ENCODE measurements around the gene CUX1.

DNA sequence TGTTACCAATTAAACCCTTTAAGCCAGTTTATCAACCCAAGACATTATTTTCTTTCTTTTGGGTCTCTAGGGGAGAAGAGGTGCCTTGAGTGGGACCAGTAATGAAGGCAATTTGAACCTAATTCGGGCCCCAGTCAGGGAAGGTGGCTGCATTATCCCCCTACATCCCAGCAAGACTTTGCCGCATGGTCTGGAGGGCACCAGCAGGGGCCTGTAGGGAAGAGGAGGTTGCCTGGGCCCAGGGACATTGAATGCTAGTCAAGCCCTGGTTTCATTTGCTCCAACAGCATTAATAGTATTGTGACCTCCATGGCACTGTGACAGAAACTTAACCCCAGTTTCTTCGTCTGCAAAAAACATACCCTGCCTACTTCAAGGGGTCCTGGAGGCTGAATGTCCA, 108.8 kb downstream of the CUX1 start:
- TF ChIP-seq, protein P1, sequence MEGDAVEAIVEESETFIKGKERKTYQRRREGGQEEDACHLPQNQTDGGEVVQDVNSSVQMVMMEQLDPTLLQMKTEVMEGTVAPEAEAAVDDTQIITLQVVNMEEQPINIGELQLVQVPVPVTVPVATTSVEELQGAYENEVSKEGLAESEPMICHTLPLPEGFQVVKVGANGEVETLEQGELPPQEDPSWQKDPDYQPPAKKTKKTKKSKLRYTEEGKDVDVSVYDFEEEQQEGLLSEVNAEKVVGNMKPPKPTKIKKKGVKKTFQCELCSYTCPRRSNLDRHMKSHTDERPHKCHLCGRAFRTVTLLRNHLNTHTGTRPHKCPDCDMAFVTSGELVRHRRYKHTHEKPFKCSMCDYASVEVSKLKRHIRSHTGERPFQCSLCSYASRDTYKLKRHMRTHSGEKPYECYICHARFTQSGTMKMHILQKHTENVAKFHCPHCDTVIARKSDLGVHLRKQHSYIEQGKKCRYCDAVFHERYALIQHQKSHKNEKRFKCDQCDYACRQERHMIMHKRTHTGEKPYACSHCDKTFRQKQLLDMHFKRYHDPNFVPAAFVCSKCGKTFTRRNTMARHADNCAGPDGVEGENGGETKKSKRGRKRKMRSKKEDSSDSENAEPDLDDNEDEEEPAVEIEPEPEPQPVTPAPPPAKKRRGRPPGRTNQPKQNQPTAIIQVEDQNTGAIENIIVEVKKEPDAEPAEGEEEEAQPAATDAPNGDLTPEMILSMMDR (conservative IDR thresholded peaks at IDR 0.05 in 1 of 2, IDR thresholded peaks at IDR 0.05 in 1 of 2; ENCODE audit: low read depth in 1 of 2, low read length in 2 of 2) = no peak
- no peak for TF ChIP-seq EZH2 (IDR thresholded peaks at IDR 0.05; ENCODE audit: low read length, missing control alignments)

Measured in fibroblast of lung (primary cell).